CD4-positive, alpha-beta T cell (primary cell): Measurements from ENCODE around the gene E2F7. TPM values are rescaled to one million over a fixed set of nuclear protein-coding genes. Genes with fewer than 3 reads are reported as not detected.

Experiments
- ATAC-seq: fragments of 200-7000 bp; cut with Tn5 transposase; one replicate; pipeline ENCODE4 v1.10.0; 2022; ENCODE audit warnings: mild to moderate bottlenecking; ENCODE audit not compliant: poor library complexity
- CTCF ChIA-PET: fragments of 350-600 bp; sonication (Branson Sonifier 250); formaldehyde crosslinking; loops from one replicate; lab custom pipeline; 2021; ENCODE audit warnings: antibody characterized with exemption, inconsistent platforms; lab: Charles Lee
- POLR2A ChIA-PET: fragments of 350-600 bp; sonication (Branson Sonifier 250); formaldehyde crosslinking; loops from one replicate; lab custom pipeline; 2021; ENCODE audit warnings: antibody characterized with exemption, inconsistent platforms; lab: Charles Lee
- DNase-seq, 14 experiments: peaks; one replicate each; pipeline ENCODE4 v3.0.0-alpha.2; 2013 to 2020; ENCODE audit warnings: mixed read lengths in 2 of 14
- H3K27ac ChIP-seq, 2 donors: one replicate each; pipeline versions ENCODE4 v1.5.1 to v1.7.0; 2013; ENCODE audit warnings: low read length in 2 of 2, low read depth in 1 of 2, mild to moderate bottlenecking in 1 of 2
- H3K27me3 ChIP-seq, 2 experiments: 1 replicate in 1 of 2; 2 replicates in 1 of 2; pipeline versions ENCODE4 v1.6.1 to v1.7.0; 2013; ENCODE audit warnings: low read length in 2 of 2, control low read depth in 1 of 2, mild to moderate bottlenecking in 1 of 2, moderate library complexity in 1 of 2; ENCODE audit not compliant: insufficient read depth in 2 of 2, control insufficient read depth in 1 of 2
- H3K36me3 ChIP-seq: one replicate; pipeline ENCODE4 v1.6.1; 2013; ENCODE audit warnings: low read length, control low read depth; ENCODE audit not compliant: insufficient read depth
- H3K4me1 ChIP-seq: one replicate; pipeline ENCODE4 v1.6.1; 2013; ENCODE audit warnings: low read length, control low read depth; ENCODE audit not compliant: insufficient read depth
- H3K4me3 ChIP-seq: one replicate; pipeline ENCODE4 v1.5.1; 2013; ENCODE audit warnings: mild to moderate bottlenecking, low read length, moderate library complexity
- H3K9me3 ChIP-seq, 2 experiments: 1 replicate in 1 of 2; 2 replicates in 1 of 2; pipeline versions ENCODE4 v1.6.1 to v1.7.0; 2013; ENCODE audit warnings: low read length in 2 of 2, mild to moderate bottlenecking in 2 of 2, control low read depth in 1 of 2, moderate library complexity in 1 of 2; ENCODE audit not compliant: control insufficient read depth in 1 of 2, insufficient read depth in 1 of 2
- H3K27ac Mint-ChIP-seq: one replicate; pipeline ENCODE4 v1.8.0; 2020; ENCODE audit warnings: mixed read lengths
- H3K27me3 Mint-ChIP-seq: one replicate; pipeline ENCODE4 v1.8.0; 2021; ENCODE audit warnings: mixed read lengths
- H3K36me3 Mint-ChIP-seq: one replicate; pipeline ENCODE4 v1.8.0; 2021; ENCODE audit warnings: low read depth, mixed read lengths
- H3K4me1 Mint-ChIP-seq: one replicate; pipeline ENCODE4 v1.8.0; 2021; ENCODE audit warnings: low read depth, mixed read lengths
- H3K4me3 Mint-ChIP-seq: one replicate; pipeline ENCODE4 v1.8.0; 2020; ENCODE audit warnings: mild to moderate bottlenecking, mixed read lengths
- H3K9me3 Mint-ChIP-seq: one replicate; pipeline ENCODE4 v1.8.0; 2020; ENCODE audit warnings: mixed read lengths
- CTCF ChIP-seq: fragments of 200-600 bp; IDR thresholded peaks from one replicate; pipeline ENCODE4 v1.8.0; 2022; ENCODE audit warnings: antibody characterized with exemption, mild to moderate bottlenecking
- intact Hi-C, 2 experiments: fragments of 100-400 bp; cut with DNase I in 1 of 2; cut with micrococcal nuclease in 1 of 2; formaldehyde crosslinking; loops; one replicate each; pipeline versions ENCODE4 v1.15.1 to v1.9.0; 2023 to 2025; cut with DNase I, micrococcal nuclease
- total RNA-seq, 174 experiments: library from RNA in 2 of 174; stranded (reverse) in 2 of 174; gene quantifications; one replicate each; pipeline ENCODE4 v1.2.3 and lab custom pipeline; 2021 to 2026

Gene E2F7
- total RNA-seq, 2 experiments from 2014 or later = 0.14 to 0.16 TPM

- Mint-ChIP-seq H3K27me3 (no peaks in the 10 kb centered on the region), H3K4me3 (no peak overlapping the region), H3K36me3 (no peaks in the 10 kb centered on the region), H3K4me1 (no peaks in the 10 kb centered on the region), H3K27ac (no peak overlapping the region), H3K9me3 (no peaks in the 10 kb centered on the region)
- ATAC-seq = no peak
- TF ChIP-seq CTCF = no peak
- Histone ChIP-seq H3K4me3 (no peak overlapping the region), H3K27ac (no peak overlapping the region), H3K36me3 (no peaks in the 10 kb centered on the region), H3K27me3 (no peaks in the 10 kb centered on the region), H3K9me3 (no peaks in the 10 kb centered on the region), H3K4me1 (no peaks in the 10 kb centered on the region)
- intact Hi-C loops = no loop called here
- DNase-seq = no peak
- ChIA-PET CTCF (interaction anchor here (1.4 kb wide), 1 partner anchor 24 kb away, joined by 3 read pairs; no protein-coding TSS in a partner anchor), POLR2A (no interaction called here)
Measured at GRCh38 chr12:77025782-77026314, 39.5 kb downstream of the E2F7 start.

GRCh38 chr12:77023501-77023900 is 41.9 kb downstream of the E2F7 start:
- ChIA-PET POLR2A (no interaction called here), CTCF (interaction anchor here (1.6 kb wide), 1 partner anchor 11 kb away, joined by 4 read pairs; no protein-coding TSS in a partner anchor)
- Histone ChIP-seq H3K27ac (no peak overlapping the region), H3K9me3 (no peaks in the 10 kb centered on the region), H3K27me3 (no peaks in the 10 kb centered on the region), H3K4me3 (no peak overlapping the region), H3K36me3 (no peaks in the 10 kb centered on the region), H3K4me1 (no peaks in the 10 kb centered on the region)
- DNase-seq (no peak), ATAC-seq (no peak)
- intact Hi-C loops = no loop called here
- Mint-ChIP-seq H3K4me3 (no peak overlapping the region), H3K36me3 (no peaks in the 10 kb centered on the region), H3K27ac (no peak overlapping the region), H3K9me3 (no peaks in the 10 kb centered on the region), H3K4me1 (no peaks in the 10 kb centered on the region), H3K27me3 (no peaks in the 10 kb centered on the region)
- no peak for TF ChIP-seq CTCF

- no peak for ATAC-seq
- no peak overlapping the region for H3K27ac ChIP-seq
- H3K36me3 ChIP-seq = no peaks in the 10 kb centered on the region
- H3K27me3 ChIP-seq = no peaks in the 10 kb centered on the region
- no peak for DNase-seq
- ChIA-PET CTCF (interaction anchor here (1.2 to 1.8 kb wide), 2 partner anchors 9 kb away, joined by 5 to 7 read pairs; no protein-coding TSS in a partner anchor), POLR2A (no interaction called here)
- H3K27ac Mint-ChIP-seq = no peak overlapping the region
- H3K4me1 ChIP-seq = no peaks in the 10 kb centered on the region
- TF ChIP-seq CTCF = no peak
- H3K4me1 Mint-ChIP-seq = no peaks in the 10 kb centered on the region
- H3K4me3 Mint-ChIP-seq = no peak overlapping the region
- H3K27me3 Mint-ChIP-seq = no peaks in the 10 kb centered on the region
- no peaks in the 10 kb centered on the region for H3K9me3 ChIP-seq
- intact Hi-C loops = no loop called here
- no peak overlapping the region for H3K4me3 ChIP-seq
- no peaks in the 10 kb centered on the region for H3K9me3 Mint-ChIP-seq
- H3K36me3 Mint-ChIP-seq = no peaks in the 10 kb centered on the region
Measured at GRCh38 chr12:77019920-77020319, 45.4 kb downstream of the E2F7 start.
